K562 (cell line): ENCODE data around the gene TRPM8. TPM values are rescaled to one million over a fixed set of nuclear protein-coding genes. Genes with fewer than 3 reads are reported as not detected.

Experiments
- ATAC-seq: fragments of 200-7000 bp; cut with Tn5 transposase; 3 replicates; pipeline ENCODE4 v1.9.1; 2020; ENCODE audit warnings: moderate library complexity
- BruUV-seq: library from RNA; stranded (reverse); fragments of 400-500 nt; replicated peaks from 2 replicates; lab custom pipeline; 2021; lab: Mats Ljungman, UMichigan
- CTCF ChIA-PET: fragments of 300-600 bp; formaldehyde crosslinking; extraction: SDS; loops from one replicate; lab custom pipeline; 2021; ENCODE audit warnings: low intra/inter-chr PET ratio; lab: Yijun Ruan, JAX
- POLR2A ChIA-PET: fragments of 300-600, 350-650 bp; sonication (Branson Sonifier 250); formaldehyde crosslinking; extraction: SDS; loops from one replicate; lab custom pipeline; 2021; ENCODE audit warnings: antibody characterized with exemption, inconsistent platforms; lab: Yijun Ruan, JAX
- DNase-seq, 4 experiments: peaks; one replicate each; pipeline versions ENCODE4 v3.0.0 to v3.0.0-alpha.2; 2011 to 2018; ENCODE audit warnings: low spot score in 3 of 4, mixed read lengths in 3 of 4; ENCODE audit errors: extremely low read depth in 1 of 4
- FAIRE-seq: peaks from 2 replicates; lab custom pipeline; 2011; peaks lifted over from hg19 to GRCh38; lab: Jason Lieb, UNC
- H2AFZ ChIP-seq: 2 replicates; pipeline ENCODE4 v1.6.0; 2011; ENCODE audit warnings: low read depth, low read length, control low read depth, inconsistent platforms
- H3K27ac ChIP-seq: fragments of 200-600 bp; 3 replicates; pipeline ENCODE4 v1.8.0; 2011; ENCODE audit warnings: low read depth, mild to moderate bottlenecking, control low read depth, inconsistent platforms, low read length, moderate library complexity, mixed read lengths; ENCODE audit errors: extremely low read depth
- H3K27me3 ChIP-seq, 2 experiments: fragments of 300-600 bp in 1 of 2; 2 replicates in 1 of 2; 3 replicates in 1 of 2; pipeline versions ENCODE4 v1.6.0 to v1.8.0; 2011; ENCODE audit warnings: inconsistent platforms in 2 of 2, low read length in 2 of 2, mild to moderate bottlenecking in 1 of 2, mixed read lengths in 1 of 2, moderate library complexity in 1 of 2; ENCODE audit not compliant: control insufficient read depth in 2 of 2, insufficient read depth in 2 of 2
- H3K36me3 ChIP-seq: fragments of 300-600 bp; 3 replicates; pipeline ENCODE4 v1.8.0; 2011; ENCODE audit warnings: mild to moderate bottlenecking, low read length, inconsistent platforms; ENCODE audit not compliant: control insufficient read depth, insufficient read depth
- H3K4me1 ChIP-seq, 2 experiments: fragments of 200-600 bp in 1 of 2; replicated peaks in 1 of 2; 2 replicates in 1 of 2; 3 replicates in 1 of 2; pipeline versions ENCODE4 v1.5.1 to v1.8.0; 2011; ENCODE audit warnings: inconsistent platforms in 2 of 2, low read length in 2 of 2, mild to moderate bottlenecking in 1 of 2, mixed read lengths in 1 of 2, moderate library complexity in 1 of 2; ENCODE audit not compliant: control insufficient read depth in 2 of 2, insufficient read depth in 2 of 2
- H3K4me2 ChIP-seq: 2 replicates; pipeline ENCODE4 v1.6.1; 2011; ENCODE audit warnings: low read length, control low read depth, inconsistent platforms, mixed read lengths; ENCODE audit not compliant: insufficient read depth
- H3K4me3 ChIP-seq: fragments of 200-600 bp; sonication (generic), shearing (Covaris generic); 2 replicates; pipeline ENCODE4 v1.5.1; 2016; ENCODE audit warnings: control low read depth, inconsistent platforms
- H3K79me2 ChIP-seq: fragments of 200-600 bp; 3 replicates; pipeline ENCODE4 v1.8.0; 2011; ENCODE audit warnings: low read length, inconsistent platforms; ENCODE audit not compliant: control insufficient read depth, insufficient read depth
- H3K9ac ChIP-seq, 2 experiments: 2 replicates each; pipeline versions ENCODE4 v1.6.0 to v1.6.1; 2011; ENCODE audit warnings: low read depth in 2 of 2, low read length in 2 of 2, control low read depth in 1 of 2, inconsistent platforms in 1 of 2, mild to moderate bottlenecking in 1 of 2, mixed read lengths in 1 of 2; ENCODE audit not compliant: insufficient read depth in 1 of 2
- H3K9me1 ChIP-seq: one replicate; pipeline ENCODE4 v1.6.0; 2011; ENCODE audit warnings: inconsistent platforms, mild to moderate bottlenecking, low read length, moderate library complexity; ENCODE audit not compliant: control insufficient read depth, insufficient read depth
- H3K9me3 ChIP-seq: replicated peaks from 2 replicates; pipeline ENCODE4 v1.5.1; 2011; ENCODE audit warnings: low read depth, low read length, inconsistent platforms; ENCODE audit not compliant: control insufficient read depth, insufficient read depth
- H4K20me1 ChIP-seq: replicated peaks from 2 replicates; pipeline ENCODE4 v1.6.1; 2011; ENCODE audit warnings: low read length, inconsistent platforms, mixed read lengths; ENCODE audit not compliant: control insufficient read depth, insufficient read depth
- DDX20 ChIP-seq: fragments of 450-650 bp; IDR thresholded peaks from 2 replicates; pipeline ENCODE4 v1.6.1; 2016; ENCODE audit warnings: missing genetic modification characterization, low read depth, mild to moderate bottlenecking, missing compliant biosample characterization, moderate library complexity
- PHF20 ChIP-seq: fragments of 450-650 bp; IDR thresholded peaks from 2 replicates; pipeline ENCODE4 v1.6.1; 2018; ENCODE audit not compliant: partially characterized antibody
- SLC30A9 ChIP-seq: fragments of 250-450 bp; sonication (Bioruptor Pico); IDR thresholded peaks from 2 replicates; pipeline ENCODE4 v1.8.0; 2022; ENCODE audit warnings: mild to moderate bottlenecking, moderate library complexity
- ZFP36 ChIP-seq: fragments of 150-350 bp; IDR thresholded peaks from 2 replicates; pipeline ENCODE4 v1.6.1; 2018; ENCODE audit warnings: low read length, low read depth; ENCODE audit not compliant: partially characterized antibody
- ZNF444 ChIP-seq: fragments of 250-450 bp; sonication (Bioruptor Pico); IDR thresholded peaks from 2 replicates; pipeline ENCODE4 v1.4.0; 2020; ENCODE audit warnings: mild to moderate bottlenecking, moderate library complexity
- WGBS: fragments of 100-300 bp; shearing (Covaris generic); methylation state at CpG from one replicate; pipeline ENCODE4 v1.1.6; 2016; ENCODE audit warnings: low coverage, mixed read lengths; ENCODE audit not compliant: insufficient coverage; ENCODE audit errors: missing lambda C conversion rate; 5-methylcytosine and 5-hydroxymethylcytosine counted together
- in situ Hi-C: fragments of 300-500 bp; cut with MboI; formaldehyde crosslinking; loops from 4 replicates; pipeline ENCODE4 v1.15.0; 2018; ENCODE audit warnings: inconsistent platforms, mixed read lengths
- intact Hi-C: fragments of 100-400 bp; cut with micrococcal nuclease; formaldehyde crosslinking; loops from 2 replicates; pipeline ENCODE4 v1.14.2; 2022
- polyA plus RNA-seq, 8 experiments: library from polyadenylated mRNA; depleted of rRNA in 4 of 8; stranded (reverse) in 5 of 8; unstranded in 3 of 8; fragments of >200 nt; fragmentation: Nextera tagmentation in 2 of 8; fragmentation: Illumina TruSeq in 1 of 8; extraction: Ambion mirVana in 2 of 8; extraction: Trizol in 1 of 8; gene quantifications; 2 replicates each; pipeline versions ENCODE4 v1.2.1 to v1.2.3, GENCODE V29; 2011 to 2014; ENCODE audit warnings: inconsistent platforms in 1 of 8, missing spikeins in 1 of 8
- total RNA-seq, 7 experiments: library from RNA; depleted of rRNA in 6 of 7; stranded (reverse); fragments of >200 nt in 6 of 7; fragmentation: Illumina TruSeq in 2 of 7; extraction: Trizol in 2 of 7; gene quantifications; 2 replicates each; pipeline versions ENCODE4 v1.2.1 to v1.2.3, GENCODE V29; 2011 to 2021; ENCODE audit warnings: low replicate concordance in 1 of 7
- TF ChIP-seq, protein P1 (sequence below): fragments of 150-350 bp; IDR thresholded peaks from 2 replicates; pipeline ENCODE4 v1.6.1; 2014; ENCODE audit warnings: low read depth, mild to moderate bottlenecking, low read length, borderline replicate concordance

Gene TRPM8
- total and polyA plus RNA-seq, 9 of the 15 experiments (the other 6 are each of a cell fraction or from before 2014, with no cell fraction given) = not detected

DNA sequence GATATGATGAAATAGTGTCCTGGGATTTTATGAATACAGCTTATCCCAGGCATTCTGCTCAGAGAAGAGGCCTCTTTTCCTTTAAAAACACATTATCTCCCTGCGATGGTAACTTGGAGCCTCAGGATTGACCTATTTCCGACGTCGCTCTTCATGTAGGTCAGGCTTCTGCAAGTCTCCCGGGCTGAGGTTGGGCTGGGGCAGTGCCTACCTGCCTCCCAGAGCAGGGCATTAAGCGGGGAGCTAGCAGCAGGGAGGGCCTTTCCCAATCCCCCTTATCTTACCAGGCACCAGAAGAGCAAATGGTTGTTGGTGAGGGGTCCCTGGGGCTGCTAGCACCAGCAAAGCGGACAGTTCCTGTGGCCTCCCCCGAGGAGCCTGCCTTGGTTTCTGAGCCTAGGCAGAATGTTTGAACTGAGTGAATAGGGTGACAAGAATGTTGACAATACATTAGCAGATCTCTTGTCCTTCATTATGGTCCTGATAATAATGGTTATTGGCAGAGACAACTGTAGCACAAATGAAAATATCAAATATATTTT is 60.2 kb downstream of the TRPM8 start:
- no peaks in the 10 kb centered on the region for H3K9me1 ChIP-seq
- H3K27ac ChIP-seq = no peak overlapping the region
- intact Hi-C loops (no loop called here), in situ Hi-C loops (no loop called here)
- H2AFZ ChIP-seq = no peak overlapping the region
- no peak overlapping the region for H3K9ac ChIP-seq
- H3K4me1 ChIP-seq = no peaks in the 10 kb centered on the region
- FAIRE-seq = no peak
- no peak overlapping the region for H3K4me3 ChIP-seq
- TF ChIP-seq ZNF444 (CRISPR knock-in tag) (no peak), DDX20 (tag) (no peak), ZFP36 (peak; percentile 20)
- no TSS peak for BruUV-seq
- ATAC-seq = no peak
- H3K27me3 ChIP-seq = peaks cover 5 to 13% of the 10 kb centered on the region in 2 experiments; a peak in 4 of 5 replicates
- no peaks in the 10 kb centered on the region for H3K9me3 ChIP-seq
- no peaks in the 10 kb centered on the region for H3K79me2 ChIP-seq
- no peak for DNase-seq
- ChIA-PET CTCF (no interaction called here), POLR2A (no interaction called here)
- no peaks in the 10 kb centered on the region for H3K36me3 ChIP-seq
- no peak overlapping the region for H3K4me2 ChIP-seq
- H4K20me1 ChIP-seq = no peaks in the 10 kb centered on the region
- WGBS = 3% methylated on average over 7 of the region's 8 CpGs

DNA sequence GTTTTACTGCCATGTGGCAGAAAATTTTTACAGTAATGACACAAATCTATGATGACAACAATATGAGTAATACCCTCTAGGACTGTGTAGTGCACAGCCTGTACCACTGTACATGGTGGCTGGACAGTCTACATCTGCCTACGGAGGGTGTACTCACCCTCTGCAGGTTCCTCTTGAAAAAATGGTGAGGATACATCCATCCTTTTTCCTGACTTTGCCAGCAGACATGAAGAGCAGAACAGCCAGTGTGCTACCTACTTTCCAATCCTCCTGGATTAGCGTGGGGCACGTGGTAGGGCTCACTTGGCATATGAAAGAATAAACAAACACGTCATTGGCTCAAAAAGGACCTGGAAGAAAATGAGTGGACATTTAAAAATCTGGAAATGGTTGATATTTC is 62.6 kb downstream of the TRPM8 start:
- Histone ChIP-seq H4K20me1 (no peaks in the 10 kb centered on the region), H3K79me2 (no peaks in the 10 kb centered on the region), H3K9me3 (no peaks in the 10 kb centered on the region), H3K9me1 (no peaks in the 10 kb centered on the region), H3K27ac (no peak overlapping the region), H3K36me3 (no peaks in the 10 kb centered on the region), H3K4me2 (no peak overlapping the region), H3K4me3 (no peak overlapping the region), H2AFZ (no peak overlapping the region), H3K27me3 (peaks cover 5 to 19% of the 10 kb centered on the region in 2 experiments; a peak in 4 of 5 replicates), H3K4me1 (no peaks in the 10 kb centered on the region), H3K9ac (no peak overlapping the region)
- FAIRE-seq (no peak), ATAC-seq (no peak), DNase-seq (no peak)
- WGBS = 7% methylated on average over 4 of the region's 4 CpGs
- intact Hi-C loops = no loop called here
- ChIA-PET CTCF (no interaction called here), POLR2A (no interaction called here)
- in situ Hi-C loops = no loop called here
- BruUV-seq = no TSS peak
- TF ChIP-seq SLC30A9 = no peak
- TF ChIP-seq, protein P1, sequence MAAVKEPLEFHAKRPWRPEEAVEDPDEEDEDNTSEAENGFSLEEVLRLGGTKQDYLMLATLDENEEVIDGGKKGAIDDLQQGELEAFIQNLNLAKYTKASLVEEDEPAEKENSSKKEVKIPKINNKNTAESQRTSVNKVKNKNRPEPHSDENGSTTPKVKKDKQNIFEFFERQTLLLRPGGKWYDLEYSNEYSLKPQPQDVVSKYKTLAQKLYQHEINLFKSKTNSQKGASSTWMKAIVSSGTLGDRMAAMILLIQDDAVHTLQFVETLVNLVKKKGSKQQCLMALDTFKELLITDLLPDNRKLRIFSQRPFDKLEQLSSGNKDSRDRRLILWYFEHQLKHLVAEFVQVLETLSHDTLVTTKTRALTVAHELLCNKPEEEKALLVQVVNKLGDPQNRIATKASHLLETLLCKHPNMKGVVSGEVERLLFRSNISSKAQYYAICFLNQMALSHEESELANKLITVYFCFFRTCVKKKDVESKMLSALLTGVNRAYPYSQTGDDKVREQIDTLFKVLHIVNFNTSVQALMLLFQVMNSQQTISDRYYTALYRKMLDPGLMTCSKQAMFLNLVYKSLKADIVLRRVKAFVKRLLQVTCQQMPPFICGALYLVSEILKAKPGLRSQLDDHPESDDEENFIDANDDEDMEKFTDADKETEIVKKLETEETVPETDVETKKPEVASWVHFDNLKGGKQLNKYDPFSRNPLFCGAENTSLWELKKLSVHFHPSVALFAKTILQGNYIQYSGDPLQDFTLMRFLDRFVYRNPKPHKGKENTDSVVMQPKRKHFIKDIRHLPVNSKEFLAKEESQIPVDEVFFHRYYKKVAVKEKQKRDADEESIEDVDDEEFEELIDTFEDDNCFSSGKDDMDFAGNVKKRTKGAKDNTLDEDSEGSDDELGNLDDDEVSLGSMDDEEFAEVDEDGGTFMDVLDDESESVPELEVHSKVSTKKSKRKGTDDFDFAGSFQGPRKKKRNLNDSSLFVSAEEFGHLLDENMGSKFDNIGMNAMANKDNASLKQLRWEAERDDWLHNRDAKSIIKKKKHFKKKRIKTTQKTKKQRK = no peak
- no peak for TF ChIP-seq PHF20
